Measurements from ENCODE around the gene WNK1.
"Not testable (repeated sequence)": the region's sequence is repeated elsewhere in the genome, so short reads cannot be mapped to it uniquely, and the experiment has no call there.

WNK1 gene

DNA sequence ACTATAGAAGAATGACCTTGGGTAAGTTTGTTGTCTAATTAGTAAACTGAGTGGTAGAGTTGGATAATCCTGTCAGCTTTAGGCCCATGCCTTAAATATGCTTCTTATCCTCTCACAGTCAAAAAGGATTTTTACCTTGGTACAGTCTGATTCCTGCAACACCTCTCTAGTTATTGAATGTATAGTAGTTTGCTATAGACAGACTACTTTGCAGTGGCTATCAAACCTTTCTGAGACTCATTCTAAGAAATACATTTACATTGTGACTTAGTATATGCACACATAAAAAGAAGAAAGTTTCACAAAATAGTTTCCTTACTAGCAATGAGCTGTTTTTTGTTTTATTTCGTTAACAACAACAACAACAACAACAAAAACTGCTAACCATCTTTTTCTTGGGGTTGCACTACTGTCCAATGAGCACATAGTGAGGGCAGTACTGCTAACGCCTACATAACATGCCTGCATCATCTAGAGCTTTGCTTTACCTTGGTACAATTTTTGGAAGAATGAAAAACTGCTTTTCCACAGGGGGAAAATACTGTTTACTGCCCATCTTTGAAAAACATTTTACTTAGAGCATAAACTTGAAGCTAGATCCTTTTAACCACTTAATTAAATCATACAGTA is 28.5 kb downstream of the WNK1 start:
- Histone ChIP-seq H3K36me3 (no peaks in the 10 kb centered on the region), H3K4me3 (ENCODE audit: low read depth, low read length) (no peak overlapping the region), H3K9me3 (no peaks in the 10 kb centered on the region), H3K27me3 (no peaks in the 10 kb centered on the region), H3K4me1 (no peaks in the 10 kb centered on the region; the same call in 1 of the 2 replicates)
- DNase-seq: no peak
- TF ChIP-seq, protein P1, sequence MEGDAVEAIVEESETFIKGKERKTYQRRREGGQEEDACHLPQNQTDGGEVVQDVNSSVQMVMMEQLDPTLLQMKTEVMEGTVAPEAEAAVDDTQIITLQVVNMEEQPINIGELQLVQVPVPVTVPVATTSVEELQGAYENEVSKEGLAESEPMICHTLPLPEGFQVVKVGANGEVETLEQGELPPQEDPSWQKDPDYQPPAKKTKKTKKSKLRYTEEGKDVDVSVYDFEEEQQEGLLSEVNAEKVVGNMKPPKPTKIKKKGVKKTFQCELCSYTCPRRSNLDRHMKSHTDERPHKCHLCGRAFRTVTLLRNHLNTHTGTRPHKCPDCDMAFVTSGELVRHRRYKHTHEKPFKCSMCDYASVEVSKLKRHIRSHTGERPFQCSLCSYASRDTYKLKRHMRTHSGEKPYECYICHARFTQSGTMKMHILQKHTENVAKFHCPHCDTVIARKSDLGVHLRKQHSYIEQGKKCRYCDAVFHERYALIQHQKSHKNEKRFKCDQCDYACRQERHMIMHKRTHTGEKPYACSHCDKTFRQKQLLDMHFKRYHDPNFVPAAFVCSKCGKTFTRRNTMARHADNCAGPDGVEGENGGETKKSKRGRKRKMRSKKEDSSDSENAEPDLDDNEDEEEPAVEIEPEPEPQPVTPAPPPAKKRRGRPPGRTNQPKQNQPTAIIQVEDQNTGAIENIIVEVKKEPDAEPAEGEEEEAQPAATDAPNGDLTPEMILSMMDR (IDR thresholded peaks at IDR 0.05; ENCODE audit: low read depth, low read length): no peak

DNA sequence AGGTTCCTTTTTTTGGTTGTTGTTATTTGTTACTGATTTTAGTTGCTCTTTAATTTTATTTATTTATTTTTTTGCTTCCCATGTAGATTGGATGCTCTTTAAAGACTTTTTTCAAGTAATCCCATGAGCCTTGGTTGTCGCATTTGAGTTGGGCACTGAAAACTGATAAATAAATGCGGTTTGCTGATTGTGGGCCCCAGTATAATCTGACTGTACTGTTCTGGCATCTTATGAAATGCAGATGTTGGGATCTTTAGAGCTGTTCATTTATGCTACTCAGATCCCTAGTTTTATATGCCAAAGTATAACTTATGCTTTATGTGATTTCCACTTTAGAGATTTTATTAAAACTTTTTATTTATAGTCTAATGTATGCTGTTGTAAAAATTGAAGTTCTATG is 33.3 kb downstream of the WNK1 start:
- DNase-seq: no peak
- Histone ChIP-seq H3K4me3 (ENCODE audit: low read depth, low read length) (no peak overlapping the region), H3K27me3 (no peaks in the 10 kb centered on the region), H3K4me1 (peaks cover 5% of the 10 kb centered on the region), H3K36me3 (no peaks in the 10 kb centered on the region), H3K9me3 (no peaks in the 10 kb centered on the region)
- TF ChIP-seq, protein P1 (IDR thresholded peaks at IDR 0.05; ENCODE audit: low read depth, low read length): no peak

DNA sequence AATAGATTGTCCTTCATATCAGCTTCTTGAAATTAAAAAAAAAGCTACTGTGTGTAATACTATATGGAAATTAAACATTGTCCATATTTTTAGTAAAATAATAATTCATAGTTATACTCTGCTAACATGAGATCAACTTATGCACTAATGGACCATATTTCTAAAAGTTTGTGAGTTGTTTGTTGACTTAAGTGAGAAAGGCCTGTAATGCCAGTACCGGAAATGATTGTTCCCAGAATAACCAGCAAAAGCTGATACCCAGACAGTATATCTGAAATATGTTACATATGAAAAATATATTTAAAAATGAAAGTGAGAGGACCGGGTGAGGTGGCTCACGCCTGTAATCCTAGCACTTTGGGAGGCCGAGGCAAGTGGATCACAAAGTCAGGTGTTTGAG is 35.9 kb downstream of the WNK1 start:
- Histone ChIP-seq H3K27me3 (no peaks in the 10 kb centered on the region), H3K4me3 (ENCODE audit: low read depth, low read length) (no peak overlapping the region), H3K36me3 (no peaks in the 10 kb centered on the region), H3K4me1 (peaks cover 5% of the 10 kb centered on the region), H3K9me3 (no peaks in the 10 kb centered on the region)
- TF ChIP-seq, protein P1 (IDR thresholded peaks at IDR 0.05; ENCODE audit: low read depth, low read length): no peak
- DNase-seq: no peak

DNA sequence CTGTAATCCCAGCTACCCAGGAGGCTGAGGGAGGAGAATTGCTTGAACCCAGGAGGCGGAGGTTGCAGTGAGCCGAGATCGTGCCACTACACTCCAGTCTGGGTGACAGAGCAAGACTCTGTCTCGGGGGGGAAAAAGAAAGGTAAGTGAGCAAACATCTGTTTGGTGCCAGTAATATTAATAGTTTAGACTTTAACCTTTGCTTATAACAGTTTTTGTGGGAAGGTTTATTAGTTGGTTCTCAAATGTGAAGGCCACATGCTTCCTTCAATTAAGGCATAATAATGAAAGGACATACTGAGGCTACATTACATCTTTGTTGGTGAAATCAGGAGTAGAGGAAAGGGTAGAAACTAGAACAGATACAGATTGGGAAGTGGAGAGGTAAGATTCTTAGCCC is 36.4 kb downstream of the WNK1 start:
- H3K36me3 ChIP-seq; DNase-seq; H3K9me3 ChIP-seq; H3K4me1 ChIP-seq; H3K27me3 ChIP-seq; H3K4me3 ChIP-seq (ENCODE audit: low read depth, low read length): not testable (repeated sequence)

DNA sequence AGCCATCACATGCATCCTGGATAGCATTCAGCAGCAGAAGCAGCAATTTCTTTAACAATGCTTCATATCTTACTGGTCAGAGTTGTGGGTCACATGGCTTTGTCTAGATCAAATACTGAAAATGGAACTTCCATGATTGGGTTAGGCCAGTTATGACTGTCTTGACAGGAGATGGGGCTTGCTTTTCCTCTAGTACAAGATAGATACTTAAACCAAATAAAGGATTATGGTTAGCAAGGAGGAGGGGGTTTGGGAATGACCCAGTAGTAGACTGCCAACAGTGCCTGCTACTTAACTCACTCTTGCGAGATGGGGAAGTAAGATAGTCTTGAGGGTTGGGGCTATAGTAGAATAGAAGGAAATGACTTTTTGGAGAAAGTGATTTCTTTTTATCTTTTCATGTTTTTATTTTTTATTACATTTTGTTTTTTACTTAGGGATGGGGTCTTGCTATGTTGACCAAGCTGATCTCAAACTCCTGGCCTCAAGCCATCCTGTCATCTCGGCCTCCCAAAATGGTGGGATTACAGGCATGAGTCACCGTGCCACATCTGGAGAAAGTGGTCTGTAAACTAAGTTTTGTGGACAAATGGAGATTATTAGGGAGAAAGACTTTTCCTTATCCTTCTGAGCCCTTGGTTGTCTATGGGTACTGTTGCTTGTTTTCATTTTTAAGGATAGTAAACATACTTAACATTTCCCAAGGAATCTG is 37.6 kb downstream of the WNK1 start:
- no peaks in the 10 kb centered on the region for H3K9me3 ChIP-seq
- no peaks in the 10 kb centered on the region for H3K36me3 ChIP-seq
- DNase-seq: no peak
- H3K27me3 ChIP-seq: no peaks in the 10 kb centered on the region
- peaks cover 9% of the 10 kb centered on the region for H3K4me1 ChIP-seq
- no peak overlapping the region for H3K4me3 ChIP-seq (ENCODE audit: low read depth, low read length)
- TF ChIP-seq, protein P1 (IDR thresholded peaks at IDR 0.05; ENCODE audit: low read depth, low read length): no peak

DNA sequence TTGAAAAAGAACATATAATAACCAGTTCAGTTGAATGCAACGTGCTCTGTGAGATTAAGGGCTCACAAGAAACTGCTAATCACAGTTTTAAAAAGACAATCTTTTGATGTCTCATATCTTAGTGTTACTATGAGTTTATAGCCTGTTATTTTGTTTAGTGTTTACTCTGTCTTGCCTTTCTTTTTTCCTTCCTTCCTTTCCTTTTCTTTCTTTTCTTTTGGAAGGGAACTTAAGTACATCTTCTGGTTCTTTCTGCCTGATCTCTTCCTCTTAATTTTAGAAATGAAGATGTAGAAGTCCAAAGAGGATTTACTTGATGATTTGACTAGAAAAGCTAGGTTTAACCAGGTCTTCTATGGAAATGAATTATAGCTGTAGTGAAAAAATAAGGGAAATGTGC is 38.2 kb downstream of the WNK1 start:
- Histone ChIP-seq H3K9me3 (no peaks in the 10 kb centered on the region), H3K4me1 (peaks cover 13% of the 10 kb centered on the region), H3K27me3 (no peaks in the 10 kb centered on the region), H3K36me3 (no peaks in the 10 kb centered on the region), H3K4me3 (ENCODE audit: low read depth, low read length) (no peak overlapping the region)
- TF ChIP-seq, protein P1 (IDR thresholded peaks at IDR 0.05; ENCODE audit: low read depth, low read length): no peak
- DNase-seq: no peak
